Neural progenitor cell (in vitro differentiated cells): ENCODE measurements around the gene SLC35E3. TPM values are rescaled to one million over a fixed set of nuclear protein-coding genes. Genes with fewer than 3 reads are reported as not detected.
"Not testable (repeated sequence)": the region's sequence is repeated elsewhere in the genome, so short reads cannot be mapped to it uniquely, and the experiment has no call there.

Experiments
- DNase-seq: peaks from one replicate; pipeline ENCODE4 v3.0.0-alpha.2; 2016; ENCODE audit warnings: low spot score
- H2AFZ ChIP-seq: fragments of 200-600 bp; sonication (generic); replicated peaks from 2 replicates; pipeline ENCODE4 v1.6.1; 2016; ENCODE audit warnings: antibody characterized with exemption
- H3F3A ChIP-seq: fragments of 200-600 bp; sonication (generic); 2 replicates; pipeline ENCODE4 v1.6.1; 2016; ENCODE audit warnings: antibody characterized with exemption, low read depth
- H3K27ac ChIP-seq: fragments of 200-600 bp; sonication (generic); 2 replicates; pipeline ENCODE4 v1.5.1; 2016; ENCODE audit warnings: mild to moderate bottlenecking
- H3K27me3 ChIP-seq: fragments of 200-600 bp; sonication (generic); 2 replicates; pipeline ENCODE4 v1.6.1; 2016; ENCODE audit warnings: mild to moderate bottlenecking, moderate library complexity
- H3K36me3 ChIP-seq: fragments of 200-600 bp; sonication (generic); 2 replicates; pipeline ENCODE4 v1.5.1; 2016
- H3K4me1 ChIP-seq: fragments of 200-600 bp; sonication (generic); 2 replicates; pipeline ENCODE4 v1.6.1; 2016; ENCODE audit warnings: mixed run types
- H3K4me2 ChIP-seq: fragments of 200-600 bp; sonication (generic); 2 replicates; pipeline ENCODE4 v1.6.1; 2016
- H3K4me3 ChIP-seq: fragments of 200-600 bp; sonication (generic); 2 replicates; pipeline ENCODE4 v1.5.1; 2016
- H3K79me2 ChIP-seq: fragments of 200-600 bp; sonication (generic); 2 replicates; pipeline ENCODE4 v1.6.1; 2016; ENCODE audit warnings: low read depth
- H3K9ac ChIP-seq: fragments of 200-600 bp; sonication (generic); 2 replicates; pipeline ENCODE4 v1.6.1; 2016
- H3K9me3 ChIP-seq: fragments of 200-600 bp; sonication (generic); 2 replicates; pipeline ENCODE4 v1.5.1; 2016; ENCODE audit warnings: low read depth
- H4K20me1 ChIP-seq: fragments of 200-600 bp; sonication (generic); 2 replicates; pipeline ENCODE4 v1.6.1; 2016; ENCODE audit warnings: low read depth
- H3K27ac Mint-ChIP-seq: 3 replicates; pipeline ENCODE4 v1.8.0; 2021; ENCODE audit warnings: mixed read lengths
- H3K27me3 Mint-ChIP-seq: 2 replicates; pipeline ENCODE4 v1.8.0; 2022; ENCODE audit warnings: low read depth, mild to moderate bottlenecking, inconsistent platforms, moderate library complexity, mixed read lengths; ENCODE audit not compliant: insufficient read depth
- H3K36me3 Mint-ChIP-seq: 3 replicates; pipeline ENCODE4 v1.8.0; 2021; ENCODE audit warnings: mixed read lengths
- H3K4me1 Mint-ChIP-seq: 3 replicates; pipeline ENCODE4 v1.8.0; 2021; ENCODE audit warnings: mixed read lengths
- H3K4me3 Mint-ChIP-seq: 3 replicates; pipeline ENCODE4 v1.8.0; 2021; ENCODE audit warnings: mild to moderate bottlenecking, moderate library complexity, mixed read lengths
- H3K9me3 Mint-ChIP-seq: 3 replicates; pipeline ENCODE4 v1.8.0; 2020; ENCODE audit warnings: mixed read lengths
- CTCF ChIP-seq: fragments of 200-600 bp; sonication (generic); IDR thresholded peaks from 2 replicates; pipeline ENCODE4 v1.5.1; 2017; ENCODE audit warnings: antibody characterized with exemption, mild to moderate bottlenecking
- EZH2 ChIP-seq: fragments of 200-600 bp; sonication (generic); IDR thresholded peaks from 2 replicates; pipeline ENCODE4 v1.6.1; 2017; ENCODE audit warnings: antibody characterized with exemption, mild to moderate bottlenecking, moderate library complexity
- EZH2phosphoT487 ChIP-seq: fragments of 200-600 bp; sonication (generic); IDR thresholded peaks from 2 replicates; pipeline ENCODE4 v1.6.1; 2017; ENCODE audit warnings: antibody characterized with exemption
- total RNA-seq: library from RNA; depleted of rRNA; stranded (reverse); fragments of >200 nt; gene quantifications from 2 replicates; pipeline ENCODE4 v1.2.3, GENCODE V29; 2015; ENCODE audit warnings: low replicate concordance

SLC35E3 gene
- total RNA-seq, 1 donor from 2014 or later, result 1.5 TPM

DNA sequence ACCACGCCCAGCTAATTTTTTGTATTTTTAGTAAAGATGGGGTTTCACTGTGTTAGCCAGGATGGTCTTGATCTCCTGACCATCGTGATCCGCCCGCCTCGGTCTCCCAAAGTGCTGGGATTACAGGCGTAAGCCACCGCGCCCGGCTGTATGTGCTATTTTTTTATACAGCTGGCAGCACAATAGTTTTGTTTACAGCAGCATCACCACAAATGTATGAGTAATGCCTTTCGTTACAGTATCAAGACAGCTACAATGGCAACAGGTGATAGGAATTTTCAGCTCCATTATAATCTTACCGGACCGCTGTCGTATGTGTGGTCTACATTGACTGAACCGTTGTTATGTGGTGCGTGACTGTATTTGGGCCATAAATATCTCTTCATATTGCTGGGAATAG is 50.4 kb downstream of the SLC35E3 start:
- DNase-seq, result no peak
- Histone ChIP-seq H3K79me2 (no peaks in the 10 kb centered on the region), H3K4me3 (no peak overlapping the region), H3K27ac (no peak overlapping the region), H3K4me2 (no peak overlapping the region), H3K9ac (no peak overlapping the region), H3K27me3 (no peaks in the 10 kb centered on the region), H2AFZ (no peak overlapping the region), H3K36me3 (no peaks in the 10 kb centered on the region), H4K20me1 (no peaks in the 10 kb centered on the region), H3K4me1 (no peaks in the 10 kb centered on the region), H3K9me3 (no peaks in the 10 kb centered on the region), H3F3A (no peaks in the 10 kb centered on the region)
- Mint-ChIP-seq H3K27me3 (peaks cover 2% of the 10 kb centered on the region), H3K27ac (no peak overlapping the region), H3K9me3 (no peaks in the 10 kb centered on the region), H3K4me3 (no peak overlapping the region), H3K4me1 (no peaks in the 10 kb centered on the region), H3K36me3 (no peaks in the 10 kb centered on the region)
- TF ChIP-seq EZH2phosphoT487 (no peak), EZH2 (no peak), CTCF (no peak)

GRCh38 chr12:68798882-68799234 is 52.9 kb downstream of the SLC35E3 start:
- no peak overlapping the region for H2AFZ ChIP-seq
- no peak overlapping the region for H3K4me2 ChIP-seq
- no peaks in the 10 kb centered on the region for H3K79me2 ChIP-seq
- H3K36me3 Mint-ChIP-seq, result no peaks in the 10 kb centered on the region
- no peak overlapping the region for H3K27ac ChIP-seq
- H4K20me1 ChIP-seq, result no peaks in the 10 kb centered on the region
- DNase-seq, result no peak
- no peaks in the 10 kb centered on the region for H3K9me3 Mint-ChIP-seq
- no peak overlapping the region for H3K4me3 Mint-ChIP-seq
- H3F3A ChIP-seq, result no peaks in the 10 kb centered on the region
- no peak overlapping the region for H3K27ac Mint-ChIP-seq
- H3K27me3 Mint-ChIP-seq, result no peaks in the 10 kb centered on the region
- no peaks in the 10 kb centered on the region for H3K27me3 ChIP-seq
- H3K9ac ChIP-seq, result no peak overlapping the region
- no peaks in the 10 kb centered on the region for H3K9me3 ChIP-seq
- no peaks in the 10 kb centered on the region for H3K36me3 ChIP-seq
- no peak for TF ChIP-seq CTCF
- no peak for TF ChIP-seq EZH2phosphoT487
- TF ChIP-seq EZH2, result no peak
- no peak overlapping the region for H3K4me3 ChIP-seq
- H3K4me1 ChIP-seq, result no peaks in the 10 kb centered on the region
- H3K4me1 Mint-ChIP-seq, result no peaks in the 10 kb centered on the region

DNA sequence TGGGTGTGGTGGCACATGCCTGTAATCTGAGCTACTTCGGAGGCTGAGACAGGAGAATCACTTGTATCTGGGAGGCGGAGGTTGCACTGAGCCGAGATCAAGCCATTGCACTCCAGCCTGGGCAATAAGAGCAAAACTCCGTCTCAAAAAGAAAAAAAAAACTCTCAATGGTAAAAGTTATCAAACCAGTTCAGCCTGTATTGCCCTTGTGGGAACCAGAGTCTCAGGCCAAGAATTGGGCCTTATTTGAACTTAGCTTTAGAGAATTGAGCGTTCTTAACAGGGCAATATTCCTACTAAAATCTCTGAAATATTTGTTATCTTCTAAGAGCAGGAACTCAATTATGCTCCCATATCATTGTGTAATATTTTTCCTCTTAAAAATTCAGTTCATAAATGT is 54.3 kb downstream of the SLC35E3 start:
- no peaks in the 10 kb centered on the region for H3K4me1 ChIP-seq
- no peaks in the 10 kb centered on the region for H3K36me3 Mint-ChIP-seq
- no peaks in the 10 kb centered on the region for H3F3A ChIP-seq
- H3K27ac Mint-ChIP-seq, result no peak overlapping the region
- H3K27me3 Mint-ChIP-seq, result no peaks in the 10 kb centered on the region
- no peak overlapping the region for H3K9ac ChIP-seq
- no peak for TF ChIP-seq EZH2phosphoT487
- TF ChIP-seq CTCF, result no peak
- no peak for TF ChIP-seq EZH2
- no peak overlapping the region for H3K4me2 ChIP-seq
- H3K79me2 ChIP-seq, result no peaks in the 10 kb centered on the region
- no peak overlapping the region for H3K27ac ChIP-seq
- DNase-seq, result no peak
- H3K4me3 Mint-ChIP-seq, result no peak overlapping the region
- no peaks in the 10 kb centered on the region for H3K27me3 ChIP-seq
- H3K9me3 ChIP-seq, result no peaks in the 10 kb centered on the region
- no peak overlapping the region for H2AFZ ChIP-seq
- H3K9me3 Mint-ChIP-seq, result no peaks in the 10 kb centered on the region
- peaks cover 8% of the 10 kb centered on the region for H3K4me1 Mint-ChIP-seq
- H4K20me1 ChIP-seq, result no peaks in the 10 kb centered on the region
- no peaks in the 10 kb centered on the region for H3K36me3 ChIP-seq
- H3K4me3 ChIP-seq, result no peak overlapping the region

- H3K4me3 ChIP-seq, H3K9me3 Mint-ChIP-seq, H3K27ac Mint-ChIP-seq, H3K9ac ChIP-seq, H3K4me3 Mint-ChIP-seq, H3K27ac ChIP-seq, H3K27me3 Mint-ChIP-seq, H3K36me3 Mint-ChIP-seq, H3K9me3 ChIP-seq, H3K79me2 ChIP-seq, H2AFZ ChIP-seq, H3F3A ChIP-seq, H3K36me3 ChIP-seq, H3K4me2 ChIP-seq, H3K4me1 ChIP-seq, DNase-seq, H4K20me1 ChIP-seq, H3K27me3 ChIP-seq: not testable (repeated sequence)
- H3K4me1 Mint-ChIP-seq, result peaks cover 16% of the 10 kb centered on the region
Observed at GRCh38 chr12:68801124-68801523, 55.1 kb downstream of the SLC35E3 start.

DNA sequence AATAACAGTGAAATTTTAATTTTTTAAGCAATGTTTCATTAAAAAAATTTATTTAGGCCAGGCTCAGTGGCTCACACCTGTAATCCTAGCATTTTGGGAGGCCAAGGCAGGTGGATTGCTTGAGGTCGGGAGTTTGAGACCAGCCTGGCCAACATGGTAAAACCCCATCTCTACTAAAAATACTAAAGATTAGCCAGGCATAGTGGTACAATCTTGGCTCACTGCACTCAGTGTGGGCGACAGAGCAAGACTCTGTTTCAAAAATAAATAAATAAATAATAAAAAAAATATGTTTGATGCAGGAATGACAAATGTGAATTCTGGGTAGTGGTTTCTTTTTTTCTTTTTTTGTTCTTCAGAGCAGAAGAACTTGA is 56.4 kb downstream of the SLC35E3 start:
- not testable (repeated sequence) for H3K36me3 Mint-ChIP-seq, H3K9me3 ChIP-seq, H3K4me3 ChIP-seq, H3K9ac ChIP-seq, H3K27ac ChIP-seq, H3K9me3 Mint-ChIP-seq, H3K79me2 ChIP-seq, H3F3A ChIP-seq, DNase-seq, H3K4me3 Mint-ChIP-seq, H3K27me3 Mint-ChIP-seq, H3K27ac Mint-ChIP-seq, H2AFZ ChIP-seq, H3K36me3 ChIP-seq, H3K27me3 ChIP-seq, H4K20me1 ChIP-seq, H3K4me1 ChIP-seq, H3K4me2 ChIP-seq
- H3K4me1 Mint-ChIP-seq, result peaks cover 23% of the 10 kb centered on the region

DNA sequence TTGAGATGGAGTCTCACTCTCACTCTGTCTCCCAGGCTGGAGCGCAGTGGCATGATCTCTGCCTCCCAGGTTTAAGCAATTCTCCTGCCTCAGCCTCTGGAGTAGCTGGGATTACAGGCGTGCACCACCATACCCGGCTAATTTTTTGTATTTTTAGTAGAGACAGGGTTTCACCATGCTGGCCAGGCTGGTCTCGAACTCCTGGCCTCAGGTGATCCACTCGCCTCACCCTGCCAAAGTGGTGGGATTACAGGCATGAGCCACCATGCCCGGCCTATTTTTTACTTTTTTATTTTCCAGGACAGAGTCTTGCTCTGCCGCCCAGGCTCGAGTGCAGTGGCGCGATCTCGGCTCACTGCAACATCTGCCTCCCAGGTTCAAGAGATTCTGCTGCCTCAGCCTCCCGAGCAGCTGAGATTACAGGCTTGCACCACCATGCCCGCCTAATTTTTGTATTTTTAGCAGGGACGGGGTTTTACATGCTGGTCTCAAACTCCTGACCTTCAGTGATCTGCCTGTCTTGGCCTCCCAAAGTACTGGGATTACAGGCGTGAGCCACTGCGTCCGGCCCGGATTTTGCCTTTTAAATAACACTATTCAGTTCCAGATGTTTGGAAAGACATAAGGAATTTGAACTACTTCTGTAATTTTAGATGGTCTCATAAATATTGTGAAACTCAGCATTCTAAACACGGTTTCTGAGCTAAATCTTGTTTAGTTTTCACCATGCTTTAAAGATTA is 57.1 kb downstream of the SLC35E3 start:
- DNase-seq, H3K27ac Mint-ChIP-seq: not testable (repeated sequence)
- peaks cover 25% of the 10 kb centered on the region for H3K4me1 Mint-ChIP-seq

More for the DNA sequence above, 57.1 kb downstream of the SLC35E3 start:
- H3K9me3 Mint-ChIP-seq, H4K20me1 ChIP-seq, H3K4me3 ChIP-seq, H3K9ac ChIP-seq, H3K27me3 Mint-ChIP-seq, H3K27me3 ChIP-seq, H3K9me3 ChIP-seq, H3K36me3 ChIP-seq, H3K4me1 ChIP-seq, H3K4me2 ChIP-seq, H3K4me3 Mint-ChIP-seq, H2AFZ ChIP-seq, H3K27ac ChIP-seq, H3K79me2 ChIP-seq, H3K36me3 Mint-ChIP-seq: not testable (repeated sequence)
- peaks cover 14% of the 10 kb centered on the region for H3F3A ChIP-seq
